GM12875 (cell line): ENCODE measurements around the gene CACNA2D3.

Experiments used
- H3K4me3 ChIP-seq: one replicate; pipeline ENCODE4 v1.5.1; 2011; ENCODE audit warnings: low read depth, low read length, control low read depth
- CTCF ChIP-seq: IDR thresholded peaks from 2 replicates; pipeline ENCODE4 v1.5.1; 2011; ENCODE audit warnings: low read depth, mild to moderate bottlenecking, control low read depth, inconsistent platforms, low read length, moderate library complexity, borderline replicate concordance; ENCODE audit not compliant: insufficient read depth

Gene CACNA2D3

GRCh38 chr3:54698054-54698453 lies 575.7 kb downstream of the CACNA2D3 start:
- no peak for TF ChIP-seq CTCF
- H3K4me3 ChIP-seq: no peak overlapping the region

GRCh38 chr3:54703923-54704322 lies 581.6 kb downstream of the CACNA2D3 start:
- H3K4me3 ChIP-seq: no peak overlapping the region
- no peak for TF ChIP-seq CTCF

GRCh38 chr3:54705730-54706129 lies 583.4 kb downstream of the CACNA2D3 start:
- no peak overlapping the region for H3K4me3 ChIP-seq
- no peak for TF ChIP-seq CTCF

- no peak for TF ChIP-seq CTCF
- no peak overlapping the region for H3K4me3 ChIP-seq
Measured at GRCh38 chr3:54706738-54707137, 584.4 kb downstream of the CACNA2D3 start.

GRCh38 chr3:54709785-54710184 lies 587.4 kb downstream of the CACNA2D3 start:
- no peak for TF ChIP-seq CTCF
- H3K4me3 ChIP-seq: no peak overlapping the region

- H3K4me3 ChIP-seq: no peak overlapping the region
- TF ChIP-seq CTCF: no peak
Measured at GRCh38 chr3:54710954-54711353, 588.6 kb downstream of the CACNA2D3 start.

GRCh38 chr3:54712539-54712938 lies 590.2 kb downstream of the CACNA2D3 start:
- no peak for TF ChIP-seq CTCF
- H3K4me3 ChIP-seq: no peak overlapping the region
